GM18868 (cell line): ENCODE results near the gene HCK.

Experiments used
- ATAC-seq: cut with Tn5 transposase; IDR thresholded peaks from one replicate; pipeline ENCODE4 v1.9.1; 2021; ENCODE audit warnings: mild to moderate bottlenecking, moderate library complexity; ENCODE audit not compliant: unreplicated experiment

HCK gene

GRCh38 chr20:32052090-32052777, at the start of gene HCK:
TSS of gene HCK (plus strand) at chr20:32052242.
- ATAC-seq: peak; percentile 63

DNA sequence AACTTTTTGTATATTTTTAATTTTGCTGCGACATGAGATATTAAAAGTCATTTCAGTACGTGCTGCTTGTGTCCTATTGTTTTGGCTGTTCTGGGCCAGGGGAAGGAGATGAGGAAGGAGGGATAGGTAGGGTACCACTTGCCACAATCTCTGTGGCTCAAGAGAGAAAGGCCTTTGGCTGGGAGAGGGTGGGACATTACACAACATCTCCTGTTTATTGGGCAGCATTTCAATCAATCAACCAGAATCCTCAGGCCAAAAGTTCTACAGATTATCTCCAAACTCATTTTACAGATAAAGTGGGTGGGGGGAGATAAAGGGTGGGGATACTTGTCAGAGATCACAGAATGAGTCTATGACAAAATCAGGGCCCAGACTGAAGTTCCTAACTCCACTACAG, 48.7 kb upstream of the HCK start:
- no peak for ATAC-seq

GRCh38 chr20:32004963-32005362, 47.1 kb upstream of the HCK start:
- no peak for ATAC-seq

- ATAC-seq: no peak
Measured at GRCh38 chr20:32006053-32006452, 46.0 kb upstream of the HCK start.

GRCh38 chr20:32006841-32007786, 44.9 kb upstream of the HCK start:
- ATAC-seq: no peak

DNA sequence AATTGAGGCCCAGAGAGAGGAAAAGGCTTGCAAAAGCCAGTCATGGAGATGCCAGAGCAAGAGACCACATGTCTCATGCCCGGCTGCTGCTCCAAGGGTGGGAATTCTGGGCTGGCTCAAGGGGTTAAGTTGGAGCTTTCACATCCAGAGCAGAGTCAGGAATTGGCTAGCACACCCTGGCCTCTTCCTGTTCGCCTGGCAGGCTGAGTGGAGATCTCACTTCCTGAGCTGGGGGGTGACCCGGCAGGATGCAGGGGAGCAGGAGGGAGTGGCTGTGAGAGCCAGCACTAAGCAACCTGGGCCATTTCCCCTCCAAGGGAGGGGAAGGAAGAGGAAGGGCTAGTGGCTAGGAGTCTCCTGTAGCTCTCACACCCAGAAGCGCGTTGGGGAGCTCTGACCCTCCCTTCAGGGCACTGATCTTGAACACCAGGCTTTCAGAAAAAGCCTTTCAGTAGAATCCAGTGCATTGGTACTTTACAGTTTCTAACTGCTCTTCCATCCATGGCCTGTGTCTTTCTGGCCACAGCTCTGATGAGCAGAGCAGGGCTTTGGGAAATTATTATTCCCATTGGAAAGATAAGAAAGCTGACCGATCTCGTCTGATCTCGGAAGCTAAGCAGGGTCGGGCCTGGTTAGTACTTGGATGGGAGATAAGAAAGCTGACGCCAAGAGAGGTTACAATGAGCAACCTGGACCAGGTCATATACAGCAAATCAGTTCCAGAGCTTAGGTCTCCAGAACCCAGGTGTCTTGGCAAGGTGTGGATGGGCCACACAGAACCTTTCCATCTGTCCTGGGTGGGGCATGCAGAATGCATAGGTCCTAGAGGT, 44.0 kb upstream of the HCK start:
- ATAC-seq: no peak

DNA sequence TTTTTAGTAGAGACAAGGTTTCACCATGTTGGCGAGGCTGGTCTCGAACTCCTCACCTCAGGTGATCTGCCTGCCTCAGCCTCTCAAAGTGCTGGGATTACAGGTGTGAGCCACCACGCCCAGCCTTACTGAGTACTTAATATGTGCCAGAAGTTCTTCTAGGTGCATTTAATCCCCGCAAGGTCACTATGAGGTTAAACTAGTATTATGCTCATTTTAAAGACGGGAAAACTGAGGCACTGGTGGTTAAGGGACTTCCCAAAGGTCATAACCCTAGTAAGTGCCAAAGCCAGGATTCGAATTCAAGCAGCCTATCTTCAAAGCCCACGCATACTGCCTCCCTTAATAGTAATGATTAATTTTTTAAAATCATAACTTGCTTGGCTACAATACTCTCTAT, 42.5 kb upstream of the HCK start:
- no peak for ATAC-seq

DNA sequence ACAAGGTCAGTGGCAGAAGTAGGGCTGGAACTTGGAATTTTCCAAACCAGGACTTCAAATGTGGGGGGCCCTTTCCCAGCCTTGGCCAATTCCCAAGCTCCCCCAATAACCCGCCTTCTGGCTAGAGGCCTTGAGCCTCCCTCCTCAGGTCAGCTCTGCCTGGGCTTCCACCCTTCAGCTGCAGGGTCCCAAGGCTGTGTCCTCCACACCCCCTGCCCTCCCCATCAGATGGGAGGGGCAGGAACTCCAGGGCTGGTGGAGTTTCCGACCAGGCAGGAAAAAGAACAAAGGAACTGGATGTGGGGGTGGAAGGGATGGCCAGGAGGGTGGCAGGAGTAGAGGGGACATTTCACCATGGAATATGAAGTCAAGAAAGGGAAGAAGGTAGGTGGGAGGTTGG, 41.9 kb upstream of the HCK start, which contains the start of gene CCM2L:
Gene CCM2L (plus strand): TSS at position 338 of the 400 bp plus-strand sequence. CDS start 17 bp downstream, at position 355.
- ATAC-seq: no peak

GRCh38 chr20:32010666-32011065, 41.4 kb upstream of the HCK start:
- no peak for ATAC-seq

DNA sequence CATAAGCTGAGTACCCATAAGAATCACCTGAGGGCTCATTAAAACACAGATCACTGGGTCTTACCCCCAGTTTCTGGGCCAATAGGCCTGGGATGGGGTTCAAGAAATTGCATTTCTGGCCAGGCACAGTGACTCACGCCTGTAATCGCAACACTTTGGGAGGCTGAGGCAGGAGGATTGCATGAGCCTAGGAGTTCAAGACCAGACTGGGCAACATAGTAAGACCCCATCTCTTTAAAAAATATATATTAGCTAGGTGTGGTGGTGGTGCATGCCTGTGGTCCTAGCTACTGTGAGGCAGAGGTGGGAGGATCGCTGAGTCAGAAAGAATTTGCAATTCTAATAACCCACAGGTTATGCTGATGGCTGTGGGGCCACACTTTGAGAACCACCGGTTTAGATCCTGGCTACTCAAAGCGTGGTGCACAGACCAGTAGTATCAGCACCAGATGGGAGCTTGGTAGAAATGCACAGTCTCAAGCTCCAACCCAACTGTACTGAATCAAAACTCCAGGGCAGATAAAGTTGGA, 39.8 kb upstream of the HCK start:
- no peak for ATAC-seq

- ATAC-seq: no peak
Measured at GRCh38 chr20:32013326-32013725, 38.7 kb upstream of the HCK start.

DNA sequence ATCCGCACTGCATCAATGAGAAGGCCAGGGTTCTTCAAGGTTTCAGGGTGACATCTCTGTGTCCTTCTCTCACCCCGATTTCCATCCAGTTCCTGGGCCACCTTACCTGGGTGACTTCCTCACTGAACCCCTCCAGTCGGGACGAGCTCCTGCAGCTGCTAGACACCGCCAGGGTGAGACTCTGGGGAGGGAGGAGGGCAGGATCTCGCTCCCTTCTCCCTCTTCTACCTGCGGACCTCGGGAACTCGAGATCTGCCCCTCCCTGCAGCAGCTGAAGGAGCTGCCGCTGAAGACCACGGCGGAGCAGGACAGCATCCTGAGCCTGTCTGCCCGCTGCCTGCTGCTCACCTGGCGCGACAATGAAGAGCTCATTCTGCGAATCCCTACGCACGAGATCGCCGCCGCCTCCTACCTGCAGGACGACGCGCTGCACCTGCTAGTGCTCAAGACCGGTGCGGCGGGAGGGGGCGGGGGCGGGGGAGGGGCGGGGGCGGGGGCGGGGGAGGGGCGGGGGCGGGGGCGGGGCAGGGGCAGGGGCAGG, 34.3 kb upstream of the HCK start:
- no peak for ATAC-seq

DNA sequence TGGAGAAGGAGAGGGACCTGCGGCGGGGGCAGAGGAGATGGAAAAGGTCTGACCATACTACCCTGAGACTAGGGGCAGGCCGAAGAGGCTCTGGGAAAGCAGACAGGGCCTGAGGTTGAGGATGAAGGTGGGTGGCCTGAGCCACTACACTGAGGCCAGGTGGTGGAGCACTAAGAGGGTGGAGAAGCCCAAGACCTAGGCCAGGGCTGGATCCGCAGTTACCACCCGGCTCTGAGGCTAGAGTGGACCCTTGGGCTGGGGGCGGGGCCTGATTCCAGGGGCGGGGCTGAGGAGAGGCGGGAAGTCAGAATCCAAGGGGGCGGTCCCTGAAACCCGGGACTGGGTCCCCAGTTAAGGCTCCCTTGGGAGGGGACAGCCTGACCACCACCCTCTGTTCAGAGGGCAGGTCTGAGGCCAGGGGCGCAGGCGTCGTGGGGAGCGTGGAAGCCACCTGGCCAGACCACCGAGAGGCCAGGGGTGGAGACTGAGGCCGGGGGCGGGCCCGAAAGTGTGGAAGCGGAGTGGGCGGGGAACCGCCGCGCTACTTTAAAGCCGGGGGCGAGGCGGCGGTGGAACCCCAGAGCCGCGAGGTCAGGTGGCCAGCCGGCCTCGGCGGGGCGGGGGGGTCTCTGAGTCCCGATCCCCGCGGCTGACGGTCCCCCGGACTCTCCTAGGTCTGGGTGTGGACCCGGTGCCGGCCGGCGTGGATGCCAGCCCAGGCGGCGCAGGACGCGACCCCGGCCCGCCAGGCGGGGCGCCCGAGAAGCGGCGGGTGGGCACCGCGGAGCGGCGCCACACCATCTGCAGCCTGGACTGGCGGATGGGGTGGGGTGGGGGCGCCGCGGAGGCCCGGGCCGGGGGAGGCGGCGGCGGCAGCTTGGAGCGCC, 33.5 kb upstream of the HCK start:
- no peak for ATAC-seq

- ATAC-seq: no peak
Measured at GRCh38 chr20:32019156-32019510, 32.9 kb upstream of the HCK start.

GRCh38 chr20:32019563-32020463, 32.2 kb upstream of the HCK start:
- ATAC-seq: no peak

DNA sequence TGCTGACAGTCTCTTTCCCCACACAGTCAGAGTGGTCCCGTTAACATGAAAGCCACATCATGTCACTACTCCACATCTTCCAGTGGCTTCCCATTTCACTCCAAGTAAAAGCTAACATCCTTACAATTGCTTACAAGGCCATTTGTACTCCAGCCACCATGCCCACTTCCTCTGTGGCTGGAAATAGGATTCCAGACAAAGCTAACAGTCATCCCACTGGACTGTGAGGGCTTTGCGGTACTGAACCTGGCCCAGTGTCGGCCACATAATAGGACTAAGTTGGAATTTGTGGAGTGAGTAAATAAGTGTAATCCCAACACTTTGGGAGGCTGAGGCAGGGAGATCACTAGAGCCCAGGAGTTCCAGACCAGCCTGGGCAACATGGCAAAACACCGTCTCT, 31.0 kb upstream of the HCK start:
- ATAC-seq: no peak

GRCh38 chr20:32024683-32025295, 27.3 kb upstream of the HCK start:
- ATAC-seq: no peak

GRCh38 chr20:32027643-32028042, 24.4 kb upstream of the HCK start:
- ATAC-seq: no peak
